ENCODE results near the gene ADAMTS20. TPM values are rescaled to one million over a fixed set of nuclear protein-coding genes. Genes with fewer than 3 reads are reported as not detected.
"Not testable (repeated sequence)": the region's sequence is repeated elsewhere in the genome, so short reads cannot be mapped to it uniquely, and the experiment has no call there.

Gene ADAMTS20
- total RNA-seq, 2 experiments from 2014 or later: not detected

- POLR2A ChIA-PET: no interaction called here
Measured at GRCh38 chr12:43378448-43378847, 173.6 kb downstream of the ADAMTS20 start.

GRCh38 chr12:43370263-43370662 lies 181.7 kb downstream of the ADAMTS20 start:
- CTCF ChIA-PET: no interaction called here
- Mint-ChIP-seq H3K4me1 (no peaks in the 10 kb centered on the region), H3K9me3 (no peaks in the 10 kb centered on the region), H3K36me3 (ENCODE audit: low read depth) (no peaks in the 10 kb centered on the region), H3K27me3 (no peaks in the 10 kb centered on the region), H3K27ac (no peak overlapping the region), H3K4me3 (no peak overlapping the region)
- DNase-seq: no peak
- POLR2A ChIA-PET: no interaction called here

More at GRCh38 chr12:43378448-43378847, 173.6 kb downstream of the ADAMTS20 start:
- Mint-ChIP-seq H3K4me1 (no peaks in the 10 kb centered on the region), H3K36me3 (ENCODE audit: low read depth) (no peaks in the 10 kb centered on the region), H3K4me3 (no peak overlapping the region), H3K9me3 (peaks cover 10% of the 10 kb centered on the region), H3K27ac (no peak overlapping the region), H3K27me3 (no peaks in the 10 kb centered on the region)
- CTCF ChIA-PET: no interaction called here
- DNase-seq: no peak

GRCh38 chr12:43362910-43363694 lies 188.9 kb downstream of the ADAMTS20 start:
- Mint-ChIP-seq H3K4me1 (no peaks in the 10 kb centered on the region), H3K4me3 (no peak overlapping the region), H3K36me3 (ENCODE audit: low read depth) (no peaks in the 10 kb centered on the region), H3K27ac (no peak overlapping the region), H3K9me3 (no peaks in the 10 kb centered on the region), H3K27me3 (no peaks in the 10 kb centered on the region)
- DNase-seq: no peak
- ChIA-PET CTCF (no interaction called here), POLR2A (no interaction called here)

- H3K36me3 Mint-ChIP-seq (ENCODE audit: low read depth): no peaks in the 10 kb centered on the region
- H3K4me1 Mint-ChIP-seq: no peaks in the 10 kb centered on the region
- H3K9me3 Mint-ChIP-seq: no peaks in the 10 kb centered on the region
- no peak overlapping the region for H3K4me3 Mint-ChIP-seq
- no peak for DNase-seq
- no peaks in the 10 kb centered on the region for H3K27me3 Mint-ChIP-seq
- H3K27ac Mint-ChIP-seq: no peak overlapping the region
- CTCF ChIA-PET: no interaction called here
- POLR2A ChIA-PET: no interaction called here
Measured at GRCh38 chr12:43361031-43361710, 190.8 kb downstream of the ADAMTS20 start.

GRCh38 chr12:43360001-43360400 lies 192.0 kb downstream of the ADAMTS20 start:
- H3K4me3 Mint-ChIP-seq; H3K27me3 Mint-ChIP-seq; H3K36me3 Mint-ChIP-seq (ENCODE audit: low read depth); POLR2A ChIA-PET; DNase-seq; H3K27ac Mint-ChIP-seq; H3K9me3 Mint-ChIP-seq; H3K4me1 Mint-ChIP-seq: not testable (repeated sequence)
- CTCF ChIA-PET: interaction anchor here (0.8 kb wide), 1 partner anchor 13 kb away, joined by 3 read pairs; no protein-coding TSS in a partner anchor

- Mint-ChIP-seq H3K27ac (no peak overlapping the region), H3K4me3 (no peak overlapping the region), H3K36me3 (ENCODE audit: low read depth) (no peaks in the 10 kb centered on the region), H3K9me3 (no peaks in the 10 kb centered on the region), H3K4me1 (no peaks in the 10 kb centered on the region), H3K27me3 (no peaks in the 10 kb centered on the region)
- POLR2A ChIA-PET: no interaction called here
- CTCF ChIA-PET: no interaction called here
- DNase-seq: no peak
Measured at GRCh38 chr12:43357141-43357540, 194.9 kb downstream of the ADAMTS20 start.

- Mint-ChIP-seq H3K4me3 (no peak overlapping the region), H3K4me1 (no peaks in the 10 kb centered on the region), H3K36me3 (ENCODE audit: low read depth) (no peaks in the 10 kb centered on the region), H3K27ac (no peak overlapping the region), H3K27me3 (no peaks in the 10 kb centered on the region), H3K9me3 (no peaks in the 10 kb centered on the region)
- DNase-seq: no peak
- ChIA-PET CTCF (no interaction called here), POLR2A (no interaction called here)
Measured at GRCh38 chr12:43352001-43352400, 200.0 kb downstream of the ADAMTS20 start.

GRCh38 chr12:43349863-43350262 lies 202.1 kb downstream of the ADAMTS20 start:
- Mint-ChIP-seq H3K4me1 (no peaks in the 10 kb centered on the region), H3K9me3 (peaks cover 4% of the 10 kb centered on the region), H3K4me3 (no peak overlapping the region), H3K27ac (no peak overlapping the region), H3K27me3 (no peaks in the 10 kb centered on the region), H3K36me3 (ENCODE audit: low read depth) (no peaks in the 10 kb centered on the region)
- CTCF ChIA-PET: no interaction called here
- no peak for DNase-seq
- POLR2A ChIA-PET: no interaction called here

- Mint-ChIP-seq H3K4me1 (no peaks in the 10 kb centered on the region), H3K4me3 (no peak overlapping the region), H3K27ac (no peak overlapping the region), H3K27me3 (no peaks in the 10 kb centered on the region), H3K36me3 (ENCODE audit: low read depth) (no peaks in the 10 kb centered on the region), H3K9me3 (peaks cover 12% of the 10 kb centered on the region)
- DNase-seq: no peak
- POLR2A ChIA-PET: no interaction called here
- CTCF ChIA-PET: no interaction called here
Measured at GRCh38 chr12:43348221-43348620, 203.8 kb downstream of the ADAMTS20 start.

GRCh38 chr12:43347026-43347425 lies 205.0 kb downstream of the ADAMTS20 start:
- H3K36me3 Mint-ChIP-seq (ENCODE audit: low read depth): no peaks in the 10 kb centered on the region
- POLR2A ChIA-PET: no interaction called here
- H3K27me3 Mint-ChIP-seq: no peaks in the 10 kb centered on the region
- CTCF ChIA-PET: interaction anchor here (1.5 kb wide), 1 partner anchor 13 kb away, joined by 3 read pairs; no protein-coding TSS in a partner anchor
- no peak overlapping the region for H3K4me3 Mint-ChIP-seq
- DNase-seq: no peak
- no peaks in the 10 kb centered on the region for H3K4me1 Mint-ChIP-seq
- peaks cover 12% of the 10 kb centered on the region for H3K9me3 Mint-ChIP-seq
- no peak overlapping the region for H3K27ac Mint-ChIP-seq

- no peaks in the 10 kb centered on the region for H3K4me1 Mint-ChIP-seq
- H3K9me3 Mint-ChIP-seq: peaks cover 12% of the 10 kb centered on the region
- ChIA-PET POLR2A (no interaction called here), CTCF (no interaction called here)
- H3K36me3 Mint-ChIP-seq (ENCODE audit: low read depth): no peaks in the 10 kb centered on the region
- H3K27ac Mint-ChIP-seq: no peak overlapping the region
- DNase-seq: no peak
- H3K4me3 Mint-ChIP-seq: no peak overlapping the region
- H3K27me3 Mint-ChIP-seq: no peaks in the 10 kb centered on the region
Measured at GRCh38 chr12:43345023-43345422, 207.0 kb downstream of the ADAMTS20 start.

- H3K4me1 Mint-ChIP-seq; H3K36me3 Mint-ChIP-seq (ENCODE audit: low read depth); DNase-seq; H3K4me3 Mint-ChIP-seq; H3K27me3 Mint-ChIP-seq; POLR2A ChIA-PET; CTCF ChIA-PET; H3K27ac Mint-ChIP-seq: not testable (repeated sequence)
- peaks cover 12% of the 10 kb centered on the region for H3K9me3 Mint-ChIP-seq
Measured at GRCh38 chr12:43341785-43342313, 210.2 kb downstream of the ADAMTS20 start.

GRCh38 chr12:43338848-43339526 lies 213.0 kb downstream of the ADAMTS20 start:
- Mint-ChIP-seq H3K4me3 (no peak overlapping the region), H3K36me3 (ENCODE audit: low read depth) (no peaks in the 10 kb centered on the region), H3K27me3 (no peaks in the 10 kb centered on the region), H3K9me3 (peaks cover 5% of the 10 kb centered on the region), H3K4me1 (no peaks in the 10 kb centered on the region), H3K27ac (no peak overlapping the region)
- ChIA-PET POLR2A (no interaction called here), CTCF (no interaction called here)
- no peak for DNase-seq
